ENCODE results near the gene C14orf93. TPM values are rescaled to one million over a fixed set of nuclear protein-coding genes. Genes with fewer than 3 reads are reported as not detected.
"Not testable (repeated sequence)": the region's sequence is repeated elsewhere in the genome, so short reads cannot be mapped to it uniquely, and the experiment has no call there.

The C14orf93 gene
- polyA plus RNA-seq, 2 of the 4 experiments (the other 2 are of a cell fraction), result 6.8 to 9.7 TPM

- H3K4me2 ChIP-seq, result peak overlapping the region; percentile 81
- H3K4me3 ChIP-seq, result peak overlapping the region; percentile 60
- no peak for FAIRE-seq
- H3K27ac ChIP-seq, result peak overlapping the region; percentile 93
- no peak for TF ChIP-seq HOXB5 (CRISPR knock-in tag; IDR thresholded peaks at IDR 0.05)
- no peak for TF ChIP-seq CBX2 (IDR thresholded peaks at IDR 0.05; ENCODE audit: borderline replicate concordance, low read depth)
- TF ChIP-seq NR3C1 (IDR thresholded peaks at IDR 0.05), result no peak
- TF ChIP-seq MAFK (IDR thresholded peaks at IDR 0.05; ENCODE audit: partially characterized antibody), result no peak
- TF ChIP-seq MAX (IDR thresholded peaks at IDR 0.05), result no peak
- no peak for TF ChIP-seq RARB (CRISPR knock-in tag; IDR thresholded peaks at IDR 0.05)
- whole genome bisulfite sequencing (ENCODE audit: missing lambda C conversion rate), result 32% methylated on average over 5 of the region's 5 CpGs
- POLR2A ChIA-PET, result interaction anchor here (0.7 to 2.7 kb wide), 12 partner anchors 11 to 355 kb away, joined by 3 to 27 read pairs (median 13); partner anchors contain the start of genes ACIN1, AJUBA, C14orf119 and CDH24
- H3K4me1 ChIP-seq, result peaks cover 27% of the 10 kb centered on the region
- CTCF ChIA-PET, result interaction anchor here (0.7 to 4.1 kb wide), 19 partner anchors 9 to 450 kb away, joined by 3 to 73 read pairs (median 8); partner anchors contain the start of genes AJUBA and CDH24
- no peak for ATAC-seq
- no peaks in the 10 kb centered on the region for H3K9me3 ChIP-seq
- DNase-seq (ENCODE audit: low read depth in 1 of 2, low spot score in 1 of 2), result no peak
These were observed 3.8 kb downstream of the C14orf93 start for GRCh38 chr14:23006188-23006534.

GRCh38 chr14:23005451-23006187 is 4.3 kb downstream of the C14orf93 start:
- DNase-seq (ENCODE audit: low read depth in 1 of 2, low spot score in 1 of 2), result no peak
- H3K4me1 ChIP-seq, result peaks cover 27% of the 10 kb centered on the region
- POLR2A ChIA-PET, result interaction anchor here (0.7 to 2.7 kb wide), 10 partner anchors 11 to 89 kb away, joined by 3 to 27 read pairs (median 14); partner anchors contain the start of genes ACIN1, AJUBA, C14orf119 and CDH24
- peak overlapping the region; percentile 93; a peak in 5 of 6 replicates for H3K27ac ChIP-seq
- no peak for ATAC-seq
- WGBS (ENCODE audit: missing lambda C conversion rate), result 56% methylated on average over 3 of the region's 3 CpGs
- TF ChIP-seq TP53 (CRISPR knock-in tag; IDR thresholded peaks at IDR 0.05) (no peak), HMGXB4 (CRISPR knock-in tag; IDR thresholded peaks at IDR 0.05; ENCODE audit: borderline replicate concordance) (0 out of 2 replicates have a peak, but pooled peaks have one; percentile 14)
- H3K4me3 ChIP-seq, result peak overlapping the region; percentile 60; the same call in 2 of the 3 replicates
- FAIRE-seq, result no peak
- CTCF ChIA-PET, result interaction anchor here (0.7 to 34.0 kb wide), 19 partner anchors 9 to 449 kb away, joined by 3 to 1206 read pairs (median 10); partner anchors contain the start of genes AJUBA, CDH24 and PSMB11
- peak overlapping the region; percentile 81 for H3K4me2 ChIP-seq
- H3K9me3 ChIP-seq, result no peaks in the 10 kb centered on the region

- H3K4me2 ChIP-seq; ATAC-seq; DNase-seq (ENCODE audit: low read depth in 1 of 2, low spot score in 1 of 2); POLR2A ChIA-PET; H3K9me3 ChIP-seq; H3K27ac ChIP-seq; H3K4me3 ChIP-seq; FAIRE-seq; TF ChIP-seq FOSL2 (IDR thresholded peaks at IDR 0.05): not testable (repeated sequence)
- peak; percentile 60; the same call in 1 of the 2 replicates for TF ChIP-seq FOSL2 (CRISPR knock-in tag; IDR thresholded peaks at IDR 0.05)
- H3K4me1 ChIP-seq, result peaks cover 24% of the 10 kb centered on the region
- 98% methylated on average over 4 of the region's 4 CpGs for WGBS (ENCODE audit: missing lambda C conversion rate)
- CTCF ChIA-PET, result interaction anchor here (0.6 to 34.0 kb wide), 3 partner anchors 17 to 123 kb away, joined by 3 to 1206 read pairs (median 18); partner anchors contain the start of genes CDH24 and PSMB11
These were observed 5.7 kb downstream of the C14orf93 start for GRCh38 chr14:23004274-23004673.

- Histone ChIP-seq H3K27ac (no peak overlapping the region), H3K9me3 (no peaks in the 10 kb centered on the region), H3K4me1 (peaks cover 17% of the 10 kb centered on the region), H3K4me2 (no peak overlapping the region), H3K4me3 (no peak overlapping the region)
- TF ChIP-seq NPAS2 (CRISPR knock-in tag; IDR thresholded peaks at IDR 0.05; ENCODE audit: borderline replicate concordance) (no peak), HOXA7 (CRISPR knock-in tag; IDR thresholded peaks at IDR 0.05) (no peak), HOXB13 (CRISPR knock-in tag; IDR thresholded peaks at IDR 0.05; ENCODE audit: low read depth) (no peak), TP53 (CRISPR knock-in tag; IDR thresholded peaks at IDR 0.05) (no peak), EHF (CRISPR knock-in tag; IDR thresholded peaks at IDR 0.05) (no peak), CTCF (IDR thresholded peaks at IDR 0.05) (no peak), FOSL2 (IDR thresholded peaks at IDR 0.05) (no peak), FOSL2 (CRISPR knock-in tag; IDR thresholded peaks at IDR 0.05) (no peak), RARB (CRISPR knock-in tag; IDR thresholded peaks at IDR 0.05) (no peak), HOXB5 (CRISPR knock-in tag; IDR thresholded peaks at IDR 0.05) (no peak), CHD4 (IDR thresholded peaks at IDR 0.05; ENCODE audit: borderline replicate concordance) (no peak), KDM1A (IDR thresholded peaks at IDR 0.05; ENCODE audit: low read depth) (no peak), HMGXB4 (CRISPR knock-in tag; IDR thresholded peaks at IDR 0.05; ENCODE audit: borderline replicate concordance) (no peak), MAZ (IDR thresholded peaks at IDR 0.05; ENCODE audit: borderline replicate concordance, low read depth, low read length) (no peak), EP300 (IDR thresholded peaks at IDR 0.05) (no peak), EHMT2 (IDR thresholded peaks at IDR 0.05; ENCODE audit: low read depth) (no peak), RCOR1 (IDR thresholded peaks at IDR 0.05; ENCODE audit: low read depth, low read length) (no peak), NR3C1 (IDR thresholded peaks at IDR 0.05) (no peak), CBX2 (IDR thresholded peaks at IDR 0.05; ENCODE audit: borderline replicate concordance, low read depth) (no peak), HEYL (CRISPR knock-in tag; IDR thresholded peaks at IDR 0.05) (no peak)
- 96% methylated on average over 3 of the region's 3 CpGs for WGBS (ENCODE audit: missing lambda C conversion rate)
- CTCF ChIA-PET, result interaction anchor here (0.6 to 34.0 kb wide), 4 partner anchors 16 to 446 kb away, joined by 4 to 1206 read pairs (median 11); partner anchors contain the start of genes CDH24 and PSMB11
- no peak for DNase-seq (ENCODE audit: low read depth in 1 of 2, low spot score in 1 of 2)
- POLR2A ChIA-PET, result no interaction called here
- no peak for ATAC-seq
- no peak for FAIRE-seq
These were observed 7.4 kb downstream of the C14orf93 start for GRCh38 chr14:23002592-23002991.

Measured in A549 (cell line).